Measurements from ENCODE around the gene NFIA. TPM values are rescaled to one million over a fixed set of nuclear protein-coding genes. Genes with fewer than 3 reads are reported as not detected.

Gene NFIA
- total and polyA plus RNA-seq, 10 of the 15 experiments (the other 5 are each of a cell fraction or from before 2014, with no cell fraction given): 0.10 to 0.16 TPM; not detected in 8

GRCh38 chr1:61307422-61308142 is 225.2 kb downstream of the NFIA start (continued):
- no peak for TF ChIP-seq CHD1 (IDR thresholded peaks at IDR 0.05; ENCODE audit: low read depth, low read length)
- no peak for TF ChIP-seq CHD2 (IDR thresholded peaks at IDR 0.05; ENCODE audit: borderline replicate concordance, low read depth, low read length)

GRCh38 chr1:61310057-61310456 is 227.7 kb downstream of the NFIA start:
- H3K9ac ChIP-seq (ENCODE audit: control insufficient read depth, insufficient read depth, low read length): no peak overlapping the region
- ChIA-PET POLR2A (no interaction called here), CTCF (no interaction called here), SMC1A (ENCODE audit: uncharacterized antibody, unreplicated experiment) (interaction anchor here (1.0 kb wide), 1 partner anchor 199 kb away, joined by 3 read pairs; no protein-coding TSS in a partner anchor), RAD21 (ENCODE audit: unreplicated experiment) (no interaction called here)
- H3K4me3 ChIP-seq: no peak overlapping the region
- no peaks in the 10 kb centered on the region; a peak in 2 of 4 replicates for H3K27me3 ChIP-seq (replicated peaks in 1 of 2; ENCODE audit: control insufficient read depth in 2 of 2, insufficient read depth in 2 of 2, low read length in 1 of 2)
- H3K27ac ChIP-seq (ENCODE audit: control insufficient read depth, insufficient read depth): no peak overlapping the region
- ATAC-seq (no peak), FAIRE-seq (no peak), DNase-seq (ENCODE audit: low read depth, low spot score) (no peak)
- no peaks in the 10 kb centered on the region for H4K20me1 ChIP-seq (ENCODE audit: control insufficient read depth, insufficient read depth)
- H3K9me3 ChIP-seq (replicated peaks; ENCODE audit: control insufficient read depth, insufficient read depth, low read length): no peaks in the 10 kb centered on the region
- in situ Hi-C loops (cut with MboI): no loop called here
- no peaks in the 10 kb centered on the region for H3K79me2 ChIP-seq (ENCODE audit: control insufficient read depth, insufficient read depth, low read length)
- H2AFZ ChIP-seq (ENCODE audit: control insufficient read depth, low read depth, low read length): no peak overlapping the region
- H3K4me2 ChIP-seq (ENCODE audit: control insufficient read depth, insufficient read depth): no peak overlapping the region
- BruUV-seq (replicated peaks): no TSS peak
- intact Hi-C loops (cut with micrococcal nuclease; ENCODE audit: unreplicated experiment): no loop called here
- no peaks in the 10 kb centered on the region for H3K4me1 ChIP-seq (ENCODE audit: control insufficient read depth, insufficient read depth, low read length)
- no peaks in the 10 kb centered on the region for H3K36me3 ChIP-seq (ENCODE audit: control insufficient read depth in 2 of 2, insufficient read depth in 2 of 2, low read length in 1 of 2)
- 62% methylated on average over 3 of the region's 3 CpGs for WGBS (ENCODE audit: insufficient coverage, insufficient replicate concordance, low lambda C conversion rate, missing lambda C conversion rate)
- no peak for TF ChIP-seq ZZZ3 (IDR thresholded peaks at IDR 0.05; ENCODE audit: control insufficient read depth, insufficient read length, low read depth)
- TF ChIP-seq SRF (IDR thresholded peaks at IDR 0.05; ENCODE audit: low read depth in 2 of 2, low read length in 2 of 2): no peak
- no peak for TF ChIP-seq SUPT20H (IDR thresholded peaks at IDR 0.05; ENCODE audit: borderline replicate concordance, control insufficient read depth, low read depth, low read length)
- TF ChIP-seq E2F8 (IDR thresholded peaks at IDR 0.05; ENCODE audit: low read depth, partially characterized antibody): no peak
- TF ChIP-seq ATF3 (IDR thresholded peaks at IDR 0.05; ENCODE audit: borderline replicate concordance, extremely low read depth, low read depth, low read length): no peak
- TF ChIP-seq NR2C1 (IDR thresholded peaks at IDR 0.05): no peak
- TF ChIP-seq USF1 (IDR thresholded peaks at IDR 0.05; ENCODE audit: borderline replicate concordance, extremely low read length, insufficient read depth, low read depth, low read length): no peak
- no peak for TF ChIP-seq MAX (IDR thresholded peaks at IDR 0.05; ENCODE audit: low read depth, low read length)
- TF ChIP-seq MEF2A (IDR thresholded peaks at IDR 0.05; ENCODE audit: insufficient read depth, low read depth, low read length): no peak
- no peak for TF ChIP-seq NKRF (conservative IDR thresholded peaks at IDR 0.05)
- TF ChIP-seq SIN3A (IDR thresholded peaks at IDR 0.05; ENCODE audit: low read depth, low read length): no peak
- no peak for TF ChIP-seq POU2F2 (IDR thresholded peaks at IDR 0.05; ENCODE audit: borderline replicate concordance, low read depth, low read length)
- no peak for TF ChIP-seq ZNF217 (IDR thresholded peaks at IDR 0.05)
- no peak for TF ChIP-seq STAT3 (IDR thresholded peaks at IDR 0.05; ENCODE audit: low read depth, low read length)

Measured in GM12878 (cell line).